Astrocyte (in vitro differentiated cells and primary cell): ENCODE measurements around the gene PDGFD. TPM values are rescaled to one million over a fixed set of nuclear protein-coding genes. Genes with fewer than 3 reads are reported as not detected.

Experiments
- DNase-seq: peaks from one replicate; pipeline ENCODE4 v3.0.0-alpha.2; 2010; ENCODE audit warnings: low read depth
- FAIRE-seq: peaks from 2 replicates; lab custom pipeline; 2011; peaks lifted over from hg19 to GRCh38; lab: Jason Lieb, UNC
- H2AFZ ChIP-seq: 2 replicates; pipeline ENCODE4 v1.6.0; 2012; ENCODE audit warnings: low read depth, low read length, inconsistent platforms
- H3K27ac ChIP-seq: 2 replicates; pipeline ENCODE4 v1.5.1; 2011; ENCODE audit warnings: low read depth, low read length, inconsistent platforms
- H3K27me3 ChIP-seq: 2 replicates; pipeline ENCODE4 v1.6.0; 2011; ENCODE audit warnings: low read length, inconsistent platforms; ENCODE audit not compliant: insufficient read depth
- H3K36me3 ChIP-seq: 2 replicates; pipeline ENCODE4 v1.5.1; 2011; ENCODE audit warnings: low read length, inconsistent platforms; ENCODE audit not compliant: insufficient read depth
- H3K4me1 ChIP-seq: 2 replicates; pipeline ENCODE4 v1.5.1; 2011; ENCODE audit warnings: low read length, inconsistent platforms; ENCODE audit not compliant: insufficient read depth
- H3K4me2 ChIP-seq: 2 replicates; pipeline ENCODE4 v1.6.0; 2012; ENCODE audit warnings: low read length, inconsistent platforms
- H3K4me3 ChIP-seq: 2 replicates; pipeline ENCODE4 v1.5.1; 2011; ENCODE audit warnings: low read depth, mild to moderate bottlenecking, low read length, inconsistent platforms; ENCODE audit not compliant: insufficient read depth
- H3K79me2 ChIP-seq: 2 replicates; pipeline ENCODE4 v1.6.0; 2012; ENCODE audit warnings: mild to moderate bottlenecking, low read length, inconsistent platforms; ENCODE audit not compliant: insufficient read depth
- H3K9ac ChIP-seq: 2 replicates; pipeline ENCODE4 v1.6.0; 2012; ENCODE audit warnings: mild to moderate bottlenecking, low read length, inconsistent platforms
- H3K9me3 ChIP-seq: 2 replicates; pipeline ENCODE4 v1.5.1; 2012; ENCODE audit warnings: low read depth, mild to moderate bottlenecking, low read length, inconsistent platforms; ENCODE audit not compliant: insufficient read depth
- H4K20me1 ChIP-seq: 2 replicates; pipeline ENCODE4 v1.6.0; 2012; ENCODE audit warnings: low read length, inconsistent platforms; ENCODE audit not compliant: insufficient read depth
- H3K27ac Mint-ChIP-seq: one replicate; pipeline ENCODE4 v1.8.0; 2021; ENCODE audit warnings: mild to moderate bottlenecking, mixed read lengths; ENCODE audit not compliant: unreplicated experiment
- H3K27me3 Mint-ChIP-seq: one replicate; pipeline ENCODE4 v1.8.0; 2021; ENCODE audit warnings: low read depth, mixed read lengths; ENCODE audit not compliant: unreplicated experiment
- H3K36me3 Mint-ChIP-seq: one replicate; pipeline ENCODE4 v1.8.0; 2021; ENCODE audit warnings: low read depth, mixed read lengths; ENCODE audit not compliant: unreplicated experiment
- H3K4me1 Mint-ChIP-seq: one replicate; pipeline ENCODE4 v1.8.0; 2021; ENCODE audit warnings: low read depth, mixed read lengths; ENCODE audit not compliant: unreplicated experiment
- H3K4me3 Mint-ChIP-seq: one replicate; pipeline ENCODE4 v1.8.0; 2021; ENCODE audit warnings: mild to moderate bottlenecking, moderate library complexity, mixed read lengths; ENCODE audit not compliant: unreplicated experiment
- H3K9me3 Mint-ChIP-seq: one replicate; pipeline ENCODE4 v1.8.0; 2021; ENCODE audit warnings: mild to moderate bottlenecking, mixed read lengths; ENCODE audit not compliant: unreplicated experiment
- CTCF ChIP-seq: IDR thresholded peaks from 2 replicates; pipeline ENCODE4 v1.5.1; 2011; ENCODE audit warnings: low read depth, mild to moderate bottlenecking, inconsistent platforms, low read length, moderate library complexity; ENCODE audit not compliant: insufficient read depth
- EZH2 ChIP-seq: IDR thresholded peaks from 2 replicates; pipeline ENCODE4 v1.6.1; 2012; ENCODE audit warnings: mild to moderate bottlenecking, low read length, inconsistent platforms; ENCODE audit not compliant: insufficient read depth
- total RNA-seq: library from RNA; stranded (reverse); gene quantifications from 2 replicates; pipeline ENCODE4 v1.2.1, GENCODE V29; 2021

PDGFD gene
- total RNA-seq, 1 donor from 2014 or later = 2.6 TPM

GRCh38 chr11:103902994-103903393 is 261.0 kb downstream of the PDGFD start:
- Histone ChIP-seq H3K79me2 (no peaks in the 10 kb centered on the region), H3K4me1 (no peaks in the 10 kb centered on the region), H3K4me3 (no peak overlapping the region), H4K20me1 (no peaks in the 10 kb centered on the region), H3K27me3 (no peaks in the 10 kb centered on the region), H3K36me3 (no peaks in the 10 kb centered on the region), H3K27ac (no peak overlapping the region), H2AFZ (no peak overlapping the region), H3K9ac (no peak overlapping the region), H3K4me2 (no peak overlapping the region), H3K9me3 (no peaks in the 10 kb centered on the region)
- H3K36me3 Mint-ChIP-seq = no peaks in the 10 kb centered on the region
- no peak for FAIRE-seq
- H3K4me3 Mint-ChIP-seq = no peak overlapping the region
- H3K4me1 Mint-ChIP-seq = peaks cover 14% of the 10 kb centered on the region
- H3K27me3 Mint-ChIP-seq = no peaks in the 10 kb centered on the region
- DNase-seq = no peak
- no peaks in the 10 kb centered on the region for H3K9me3 Mint-ChIP-seq
- TF ChIP-seq EZH2 = no peak
- TF ChIP-seq CTCF = no peak
- H3K27ac Mint-ChIP-seq = no peak overlapping the region

GRCh38 chr11:103901656-103902055 is 262.3 kb downstream of the PDGFD start:
- no peaks in the 10 kb centered on the region for H3K9me3 ChIP-seq
- no peaks in the 10 kb centered on the region for H3K27me3 Mint-ChIP-seq
- no peaks in the 10 kb centered on the region for H4K20me1 ChIP-seq
- no peak for FAIRE-seq
- H3K4me3 ChIP-seq = no peak overlapping the region
- no peak overlapping the region for H3K4me2 ChIP-seq
- H3K36me3 Mint-ChIP-seq = no peaks in the 10 kb centered on the region
- H3K4me1 Mint-ChIP-seq = peaks cover 7% of the 10 kb centered on the region
- TF ChIP-seq CTCF = no peak
- no peak for TF ChIP-seq EZH2
- H3K79me2 ChIP-seq = no peaks in the 10 kb centered on the region
- no peaks in the 10 kb centered on the region for H3K36me3 ChIP-seq
- peak; percentile 56 for DNase-seq
- H2AFZ ChIP-seq = no peak overlapping the region
- no peaks in the 10 kb centered on the region for H3K27me3 ChIP-seq
- H3K4me3 Mint-ChIP-seq = no peak overlapping the region
- H3K9ac ChIP-seq = no peak overlapping the region
- H3K27ac ChIP-seq = no peak overlapping the region
- H3K4me1 ChIP-seq = no peaks in the 10 kb centered on the region
- no peaks in the 10 kb centered on the region for H3K9me3 Mint-ChIP-seq
- no peak overlapping the region for H3K27ac Mint-ChIP-seq

- Histone ChIP-seq H3K9ac (no peak overlapping the region), H3K4me1 (no peaks in the 10 kb centered on the region), H3K27ac (no peak overlapping the region), H3K4me2 (no peak overlapping the region), H3K4me3 (no peak overlapping the region), H2AFZ (no peak overlapping the region), H3K9me3 (no peaks in the 10 kb centered on the region), H3K79me2 (no peaks in the 10 kb centered on the region), H3K36me3 (no peaks in the 10 kb centered on the region), H3K27me3 (no peaks in the 10 kb centered on the region), H4K20me1 (no peaks in the 10 kb centered on the region)
- H3K27ac Mint-ChIP-seq = no peak overlapping the region
- no peak overlapping the region for H3K4me3 Mint-ChIP-seq
- TF ChIP-seq CTCF (no peak), EZH2 (no peak)
- DNase-seq = no peak
- no peaks in the 10 kb centered on the region for H3K27me3 Mint-ChIP-seq
- no peak for FAIRE-seq
- H3K36me3 Mint-ChIP-seq = no peaks in the 10 kb centered on the region
- no peaks in the 10 kb centered on the region for H3K9me3 Mint-ChIP-seq
- peaks cover 3% of the 10 kb centered on the region for H3K4me1 Mint-ChIP-seq
These were observed 265.2 kb downstream of the PDGFD start for GRCh38 chr11:103898577-103899336.
